ENCODE results near the gene TIRAP.
A peak's percentile ranks its signal among the peaks of the same experiment; 100 is the strongest.

Gene TIRAP

DNA sequence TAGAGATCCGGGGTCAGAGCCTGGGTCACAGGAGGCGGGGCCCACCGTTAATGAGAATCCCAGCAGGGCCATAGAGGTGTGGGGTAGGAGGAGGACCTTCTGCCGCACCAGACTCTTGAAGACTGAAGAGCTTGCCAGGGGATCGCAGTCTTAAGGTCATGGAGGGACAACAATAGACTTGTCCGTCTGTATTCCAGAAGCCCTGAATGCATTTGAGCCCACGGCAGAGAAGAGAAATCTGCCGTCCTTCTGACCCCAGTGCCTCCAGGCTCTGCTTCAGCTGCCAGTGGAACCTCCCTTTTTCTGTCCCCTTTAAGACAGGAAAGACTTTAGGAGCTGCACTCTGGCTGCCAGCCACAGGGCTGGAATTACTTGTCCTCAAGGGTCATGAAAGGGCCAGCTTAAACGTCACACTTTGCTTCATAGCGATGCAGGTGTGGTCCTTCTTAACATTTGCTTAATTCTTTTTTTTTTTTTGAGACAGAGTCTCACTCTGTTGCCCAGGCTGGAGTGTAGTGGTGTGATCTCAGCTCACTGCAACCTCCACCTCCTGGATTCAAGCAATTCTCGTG, 57.1 kb downstream of the TIRAP start:
- TF ChIP-seq TSHZ2 (CRISPR knock-in tag; IDR thresholded peaks at IDR 0.05) (no peak), ISL1 (CRISPR knock-in tag; IDR thresholded peaks at IDR 0.05) (no peak), TCF4 (CRISPR knock-in tag; IDR thresholded peaks at IDR 0.05; ENCODE audit: borderline replicate concordance) (no peak), ARNTL (CRISPR knock-in tag; IDR thresholded peaks at IDR 0.05; ENCODE audit: borderline replicate concordance, low read depth) (no peak), ZNF565 (CRISPR knock-in tag; conservative IDR thresholded peaks at IDR 0.05; ENCODE audit: low read depth) (no peak), ZNF70 (CRISPR knock-in tag; IDR thresholded peaks at IDR 0.05) (no peak), ESRRG (CRISPR knock-in tag; IDR thresholded peaks at IDR 0.05) (no peak), ZNF8 (CRISPR knock-in tag; IDR thresholded peaks at IDR 0.05) (no peak), ZC3H10 (CRISPR knock-in tag; IDR thresholded peaks at IDR 0.05) (no peak), PPARA (CRISPR knock-in tag; IDR thresholded peaks at IDR 0.05; ENCODE audit: borderline replicate concordance) (no peak), SNAI2 (CRISPR knock-in tag; IDR thresholded peaks at IDR 0.05) (no peak), CREB5 (CRISPR knock-in tag; IDR thresholded peaks at IDR 0.05; ENCODE audit: low read depth) (no peak), OSR1 (CRISPR knock-in tag; IDR thresholded peaks at IDR 0.05) (no peak)
- ATAC-seq = no peak

DNA sequence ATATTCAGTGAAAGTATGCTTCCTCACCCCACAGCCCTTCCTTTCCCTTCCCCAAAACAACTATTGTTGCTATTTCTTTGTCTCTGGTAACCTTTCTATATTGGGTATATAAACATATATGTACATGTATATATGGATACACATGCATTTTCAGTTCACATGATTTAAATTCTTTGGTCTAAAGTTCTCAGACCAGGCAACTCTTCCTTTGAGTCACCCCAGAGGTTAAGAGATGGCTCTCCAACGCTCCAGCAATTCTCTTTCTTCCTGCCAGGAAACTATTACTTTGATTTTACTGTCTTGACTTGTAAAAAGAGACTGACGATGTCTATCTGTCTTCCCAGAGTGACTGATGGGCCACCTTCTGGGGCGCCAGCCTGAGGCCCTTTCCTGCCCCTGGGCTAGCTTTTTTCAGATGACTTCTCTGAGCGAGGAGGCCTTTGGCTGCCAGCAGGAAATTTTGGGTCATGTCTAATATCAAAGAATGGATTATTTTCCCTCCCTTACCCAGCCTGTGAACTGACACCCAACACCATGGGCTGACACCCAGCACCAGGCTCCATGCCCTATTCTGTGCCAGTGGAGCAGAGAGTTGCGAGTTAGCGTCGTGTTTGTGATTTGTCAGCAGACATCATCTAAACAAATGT, 58.2 kb downstream of the TIRAP start:
- TF ChIP-seq ESRRG (CRISPR knock-in tag; IDR thresholded peaks at IDR 0.05) (no peak), BACH2 (CRISPR knock-in tag; IDR thresholded peaks at IDR 0.05; ENCODE audit: borderline replicate concordance) (no peak), CREB5 (CRISPR knock-in tag; IDR thresholded peaks at IDR 0.05; ENCODE audit: low read depth) (no peak), ZNF70 (CRISPR knock-in tag; IDR thresholded peaks at IDR 0.05) (no peak), CSDC2 (CRISPR knock-in tag; IDR thresholded peaks at IDR 0.05) (no peak), POU6F1 (CRISPR knock-in tag; IDR thresholded peaks at IDR 0.05; ENCODE audit: borderline replicate concordance, low read depth) (no peak), CSRNP3 (CRISPR knock-in tag; IDR thresholded peaks at IDR 0.05) (no peak), PPARA (CRISPR knock-in tag; IDR thresholded peaks at IDR 0.05; ENCODE audit: borderline replicate concordance) (no peak), TOX (CRISPR knock-in tag; IDR thresholded peaks at IDR 0.05; ENCODE audit: borderline replicate concordance) (no peak), TSHZ2 (CRISPR knock-in tag; IDR thresholded peaks at IDR 0.05) (no peak), ARNTL (CRISPR knock-in tag; IDR thresholded peaks at IDR 0.05; ENCODE audit: borderline replicate concordance, low read depth) (no peak), ZNF565 (CRISPR knock-in tag; conservative IDR thresholded peaks at IDR 0.05; ENCODE audit: low read depth) (no peak), ZNF8 (CRISPR knock-in tag; IDR thresholded peaks at IDR 0.05) (no peak), ZFP30 (CRISPR knock-in tag; IDR thresholded peaks at IDR 0.05) (no peak), RARB (CRISPR knock-in tag; IDR thresholded peaks at IDR 0.05) (no peak), ZFP3 (CRISPR knock-in tag; IDR thresholded peaks at IDR 0.05) (no peak)
- peak; percentile 2; the same call in 1 of the 3 replicates for ATAC-seq

All from SK-N-SH treated with all-trans-retinoic acid at 6 μM for 48 hours (cell line).